Measurements from ENCODE around the gene ANXA5. TPM values are rescaled to one million over a fixed set of nuclear protein-coding genes. Genes with fewer than 3 reads are reported as not detected.

The ANXA5 gene
- total RNA-seq (505 and 508 TPM in 2 replicates), polyA plus RNA-seq (692 and 718 TPM in 2 replicates)

GRCh38 chr4:121696581-121697461 is at the start of gene ANXA5:
TSS of gene ANXA5 (minus strand) at chr4:121696980. CDS start at chr4:121696589, 391 bp downstream.
- Histone ChIP-seq H3K4me1 (ENCODE audit: insufficient read depth) (peaks cover 21% of the 10 kb centered on the region), H3K9me3 (ENCODE audit: low read depth) (no peaks in the 10 kb centered on the region), H3K9me2 (replicated peaks; ENCODE audit: insufficient read depth) (no peaks in the 10 kb centered on the region), H3K4me2 (peak within 1 kb of the TSS; percentile 78), H3K36me3 (replicated peaks; ENCODE audit: insufficient read depth, low read depth) (no peaks in the 10 kb centered on the region), H3K4me3 (peak within 1 kb of the TSS; percentile 97), H3K27ac (peak within 1 kb of the TSS; percentile 99), H3K79me2 (peaks cover 45% of the 10 kb centered on the region), H4K20me1 (ENCODE audit: insufficient read depth, poor library complexity, severe bottlenecking) (peaks cover 16% of the 10 kb centered on the region), H2AFZ (peak within 1 kb of the TSS; percentile 77), H3K27me3 (no peaks in the 10 kb centered on the region)
- peak; percentile 96 for DNase-seq (ENCODE audit: low spot score)
- 2% methylated on average over 64 of the region's 91 CpGs for WGBS (ENCODE audit: low lambda C conversion rate, missing lambda C conversion rate)
- TF ChIP-seq EZH2phosphoT487 (IDR thresholded peaks at IDR 0.05; ENCODE audit: low read depth, severe bottlenecking, unreplicated experiment) (no peak), CTCF (IDR thresholded peaks at IDR 0.05; ENCODE audit: poor library complexity) (peak; percentile 51), EZH2 (IDR thresholded peaks at IDR 0.05; ENCODE audit: borderline replicate concordance) (no peak)

GRCh38 chr4:121742794-121743193 is 46.0 kb upstream of the ANXA5 start:
- no peak overlapping the region for H3K4me3 ChIP-seq
- no peak for TF ChIP-seq EZH2 (IDR thresholded peaks at IDR 0.05; ENCODE audit: borderline replicate concordance)
- no peak for TF ChIP-seq CTCF (IDR thresholded peaks at IDR 0.05; ENCODE audit: poor library complexity)
- TF ChIP-seq EZH2phosphoT487 (IDR thresholded peaks at IDR 0.05; ENCODE audit: low read depth, severe bottlenecking, unreplicated experiment), result no peak
- no peak for DNase-seq (ENCODE audit: low spot score)
- H2AFZ ChIP-seq, result no peak overlapping the region
- H3K27me3 ChIP-seq, result no peaks in the 10 kb centered on the region
- no peaks in the 10 kb centered on the region for H4K20me1 ChIP-seq (ENCODE audit: insufficient read depth, poor library complexity, severe bottlenecking)
- no peak overlapping the region for H3K4me2 ChIP-seq
- H3K27ac ChIP-seq, result no peak overlapping the region
- no peaks in the 10 kb centered on the region for H3K79me2 ChIP-seq
- H3K36me3 ChIP-seq (replicated peaks; ENCODE audit: insufficient read depth, low read depth), result no peaks in the 10 kb centered on the region
- no peaks in the 10 kb centered on the region for H3K9me3 ChIP-seq (ENCODE audit: low read depth)
- H3K4me1 ChIP-seq (ENCODE audit: insufficient read depth), result no peaks in the 10 kb centered on the region
- no peaks in the 10 kb centered on the region for H3K9me2 ChIP-seq (replicated peaks; ENCODE audit: insufficient read depth)
- 70% methylated on average over 3 of the region's 3 CpGs for WGBS (ENCODE audit: low lambda C conversion rate, missing lambda C conversion rate)

GRCh38 chr4:121741751-121742150 is 45.0 kb upstream of the ANXA5 start:
- 46% methylated on average over 7 of the region's 7 CpGs for WGBS (ENCODE audit: low lambda C conversion rate, missing lambda C conversion rate)
- H4K20me1 ChIP-seq (ENCODE audit: insufficient read depth, poor library complexity, severe bottlenecking), result no peaks in the 10 kb centered on the region
- no peak for DNase-seq (ENCODE audit: low spot score)

More at GRCh38 chr4:121741751-121742150, 45.0 kb upstream of the ANXA5 start:
- TF ChIP-seq EZH2phosphoT487 (IDR thresholded peaks at IDR 0.05; ENCODE audit: low read depth, severe bottlenecking, unreplicated experiment) (no peak), EZH2 (IDR thresholded peaks at IDR 0.05; ENCODE audit: borderline replicate concordance) (no peak), CTCF (IDR thresholded peaks at IDR 0.05; ENCODE audit: poor library complexity) (no peak)
- Histone ChIP-seq H3K4me3 (no peak overlapping the region), H3K4me1 (ENCODE audit: insufficient read depth) (no peaks in the 10 kb centered on the region), H3K79me2 (no peaks in the 10 kb centered on the region), H3K27ac (no peak overlapping the region), H3K36me3 (replicated peaks; ENCODE audit: insufficient read depth, low read depth) (no peaks in the 10 kb centered on the region), H2AFZ (no peak overlapping the region), H3K9me2 (replicated peaks; ENCODE audit: insufficient read depth) (no peaks in the 10 kb centered on the region), H3K9me3 (ENCODE audit: low read depth) (no peaks in the 10 kb centered on the region), H3K27me3 (no peaks in the 10 kb centered on the region), H3K4me2 (no peak overlapping the region)

All from hepatocyte (in vitro differentiated cells).